Mesenchymal stem cell (in vitro differentiated cells and primary cell): Measurements from ENCODE around the gene TMOD3. TPM values are rescaled to one million over a fixed set of nuclear protein-coding genes. Genes with fewer than 3 reads are reported as not detected.

Experiments
- small RNA-seq: library from polyadenylated mRNA; stranded (forward); fragments of <200 nt; extraction: miRNeasy Mini kit (QIAGEN cat#:217004); gene quantifications from one replicate; pipeline ENCODE3, GENCODE V24; 2013; ENCODE audit warnings: low read depth

Gene TMOD3

Small RNA genes within 50 kb of the gene (small RNA-seq; reads per million reads assigned to genes)
- gene AC090971.5: not detected
- gene RF00017: not detected
- not detected for gene RF00019
- gene RNU6-90P: not detected
